GM23338 (cell line): ENCODE data around the gene GNB2.

Experiments
- CREB1 ChIP-seq: fragments of 250-450 bp; sonication (Bioruptor Pico); IDR thresholded peaks from 2 replicates; pipeline ENCODE4 v1.5.0; 2020; ENCODE audit warnings: low read depth, mild to moderate bottlenecking, moderate library complexity
- CTCF ChIP-seq, 2 experiments: fragments of 200-600 bp in 1 of 2; sonication (generic) in 1 of 2; conservative IDR thresholded peaks; 2 replicates each; pipeline versions ENCODE4 v1.5.1 to v1.6.1; 2016 to 2017; ENCODE audit warnings: antibody characterized with exemption in 2 of 2, low read depth in 2 of 2, mild to moderate bottlenecking in 2 of 2, moderate library complexity in 1 of 2
- ETS1 ChIP-seq: IDR thresholded peaks from 2 replicates; pipeline ENCODE4 v1.6.1; 2016; ENCODE audit warnings: antibody characterized with exemption
- EZH2 ChIP-seq: fragments of 200-600 bp; sonication (generic); IDR thresholded peaks from one replicate; pipeline ENCODE4 v1.8.0; 2017; ENCODE audit warnings: antibody characterized with exemption, mild to moderate bottlenecking, low read depth; ENCODE audit not compliant: unreplicated experiment
- EZH2phosphoT487 ChIP-seq: fragments of 200-600 bp; sonication (generic); IDR thresholded peaks from one replicate; pipeline ENCODE4 v1.8.1; 2018; ENCODE audit warnings: antibody characterized with exemption; ENCODE audit not compliant: unreplicated experiment
- JUNB ChIP-seq: IDR thresholded peaks from one replicate; pipeline ENCODE4 v1.6.1; 2016; ENCODE audit warnings: antibody characterized with exemption; ENCODE audit not compliant: unreplicated experiment
- NANOG ChIP-seq: IDR thresholded peaks from 2 replicates; pipeline ENCODE4 v1.6.1; 2016; ENCODE audit warnings: antibody characterized with exemption, borderline replicate concordance
- POLR2AphosphoS5 ChIP-seq: IDR thresholded peaks from 2 replicates; pipeline ENCODE4 v1.6.1; 2016; ENCODE audit warnings: antibody characterized with exemption, low read depth
- STAT1 ChIP-seq: IDR thresholded peaks from one replicate; pipeline ENCODE4 v1.6.1; 2016; ENCODE audit warnings: antibody characterized with exemption; ENCODE audit not compliant: unreplicated experiment
- ZNF114 ChIP-seq: fragments of 250-450 bp; sonication (Bioruptor Pico); IDR thresholded peaks from 2 replicates; pipeline ENCODE4 v1.5.0; 2020; ENCODE audit warnings: mild to moderate bottlenecking, moderate library complexity
- ZNF331 ChIP-seq: fragments of 250-450 bp; sonication (Bioruptor Pico); IDR thresholded peaks from 2 replicates; pipeline ENCODE4 v1.5.0; 2020; ENCODE audit warnings: low read depth, mild to moderate bottlenecking, moderate library complexity
- TF ChIP-seq, protein P1 (sequence below): IDR thresholded peaks from one replicate; pipeline ENCODE4 v1.6.1; 2018; ENCODE audit warnings: antibody characterized with exemption; ENCODE audit not compliant: unreplicated experiment

DNA sequence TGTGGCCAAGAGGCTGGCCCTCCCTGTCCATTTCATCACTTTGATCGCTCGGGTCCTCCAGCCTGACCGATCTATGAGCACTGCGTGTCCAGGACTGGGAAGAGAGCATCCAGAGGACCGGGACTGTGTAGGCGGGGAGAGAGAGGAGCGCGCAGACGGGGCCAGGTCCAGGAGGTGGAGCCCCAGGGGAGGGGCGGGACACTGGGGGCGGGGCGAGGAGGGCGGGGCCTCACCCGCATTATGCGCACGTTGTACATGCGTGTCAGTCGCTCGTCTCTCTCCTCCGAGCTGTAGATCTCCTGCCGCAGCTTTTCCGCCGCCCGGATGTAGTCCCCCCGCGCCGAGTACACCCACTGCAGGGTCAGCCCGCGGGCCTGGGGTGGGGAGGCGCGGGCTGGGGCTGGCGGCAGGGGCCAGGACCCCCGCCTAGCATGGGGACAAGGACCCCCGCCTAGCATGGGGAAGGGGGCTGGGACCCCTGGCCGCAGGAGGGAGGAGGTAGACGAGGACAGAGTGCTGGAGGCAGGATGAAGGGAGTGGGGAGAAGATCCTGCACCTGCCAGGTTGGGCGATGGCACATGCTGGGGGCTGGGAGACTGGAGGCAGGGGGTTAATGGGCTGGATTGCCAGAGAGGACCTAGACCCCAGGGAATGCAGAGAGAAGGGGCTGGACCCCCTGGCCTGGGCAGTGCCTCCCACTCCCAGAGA, 46.9 kb upstream of the GNB2 start:
- peak; percentile 76 for TF ChIP-seq POLR2AphosphoS5
- TF ChIP-seq CTCF (conservative IDR thresholded peaks at IDR 0.05; ENCODE audit: low read depth in 2 of 2): no peak
- no peak for TF ChIP-seq EZH2
- TF ChIP-seq CREB1 (CRISPR knock-in tag): no peak
- no peak for TF ChIP-seq EZH2phosphoT487
- TF ChIP-seq JUNB: no peak
- TF ChIP-seq ZNF114 (CRISPR knock-in tag): no peak
- TF ChIP-seq ETS1: no peak
- TF ChIP-seq, protein P1, sequence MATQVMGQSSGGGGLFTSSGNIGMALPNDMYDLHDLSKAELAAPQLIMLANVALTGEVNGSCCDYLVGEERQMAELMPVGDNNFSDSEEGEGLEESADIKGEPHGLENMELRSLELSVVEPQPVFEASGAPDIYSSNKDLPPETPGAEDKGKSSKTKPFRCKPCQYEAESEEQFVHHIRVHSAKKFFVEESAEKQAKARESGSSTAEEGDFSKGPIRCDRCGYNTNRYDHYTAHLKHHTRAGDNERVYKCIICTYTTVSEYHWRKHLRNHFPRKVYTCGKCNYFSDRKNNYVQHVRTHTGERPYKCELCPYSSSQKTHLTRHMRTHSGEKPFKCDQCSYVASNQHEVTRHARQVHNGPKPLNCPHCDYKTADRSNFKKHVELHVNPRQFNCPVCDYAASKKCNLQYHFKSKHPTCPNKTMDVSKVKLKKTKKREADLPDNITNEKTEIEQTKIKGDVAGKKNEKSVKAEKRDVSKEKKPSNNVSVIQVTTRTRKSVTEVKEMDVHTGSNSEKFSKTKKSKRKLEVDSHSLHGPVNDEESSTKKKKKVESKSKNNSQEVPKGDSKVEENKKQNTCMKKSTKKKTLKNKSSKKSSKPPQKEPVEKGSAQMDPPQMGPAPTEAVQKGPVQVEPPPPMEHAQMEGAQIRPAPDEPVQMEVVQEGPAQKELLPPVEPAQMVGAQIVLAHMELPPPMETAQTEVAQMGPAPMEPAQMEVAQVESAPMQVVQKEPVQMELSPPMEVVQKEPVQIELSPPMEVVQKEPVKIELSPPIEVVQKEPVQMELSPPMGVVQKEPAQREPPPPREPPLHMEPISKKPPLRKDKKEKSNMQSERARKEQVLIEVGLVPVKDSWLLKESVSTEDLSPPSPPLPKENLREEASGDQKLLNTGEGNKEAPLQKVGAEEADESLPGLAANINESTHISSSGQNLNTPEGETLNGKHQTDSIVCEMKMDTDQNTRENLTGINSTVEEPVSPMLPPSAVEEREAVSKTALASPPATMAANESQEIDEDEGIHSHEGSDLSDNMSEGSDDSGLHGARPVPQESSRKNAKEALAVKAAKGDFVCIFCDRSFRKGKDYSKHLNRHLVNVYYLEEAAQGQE: peak; percentile 12
- no peak for TF ChIP-seq NANOG
- no peak for TF ChIP-seq STAT1
- no peak for TF ChIP-seq ZNF331 (CRISPR knock-in tag)
